NCI-H774 (cell line): ENCODE measurements around the gene ST7.

ENCODE experiments used
- DNase-seq: peaks from one replicate; lab custom pipeline; 2025; lab: John Stamatoyannopoulos, UW

Gene ST7

DNA sequence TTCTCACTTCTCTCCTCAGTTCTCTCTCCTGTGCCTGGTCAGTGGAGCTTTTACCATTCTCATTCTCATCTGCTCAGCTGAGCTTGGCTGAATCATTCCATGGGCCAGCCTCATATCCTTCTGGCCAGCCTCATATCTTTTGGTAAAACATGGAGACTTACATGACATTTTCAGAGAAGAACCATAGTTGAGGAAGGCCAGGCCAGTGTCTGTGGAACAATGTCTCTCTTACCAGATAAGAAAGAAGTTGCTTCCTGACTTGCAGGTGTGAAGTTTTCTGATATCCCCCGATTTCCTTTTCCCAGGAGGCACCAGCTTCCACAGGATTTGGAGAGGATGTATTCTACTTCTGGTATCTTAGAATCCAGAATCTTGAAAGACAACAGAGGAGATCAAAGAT is 24.7 kb downstream of the ST7 start:
- no peak for DNase-seq

DNA sequence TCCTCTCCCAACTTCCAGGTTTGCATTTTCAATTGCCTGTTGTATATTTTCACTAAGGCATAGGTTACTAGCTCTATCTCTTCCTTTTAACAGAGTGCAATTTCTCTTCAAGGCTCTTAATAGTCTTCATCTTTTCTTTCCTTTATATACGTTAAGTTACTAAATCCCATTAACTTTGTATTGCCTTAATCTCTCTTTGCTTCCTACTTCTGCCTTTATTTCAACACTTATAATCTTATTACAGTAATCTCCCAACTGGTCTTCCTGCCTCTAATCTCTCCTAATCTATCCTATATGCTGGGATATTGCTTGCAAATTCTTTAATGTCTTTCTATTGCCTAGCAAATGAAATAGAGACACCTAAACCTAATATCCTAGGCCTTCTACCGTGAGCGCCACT is 26.1 kb downstream of the ST7 start:
- no peak for DNase-seq

- DNase-seq = no peak
Observed at GRCh38 chr7:116980354-116980753, 27.1 kb downstream of the ST7 start.

DNA sequence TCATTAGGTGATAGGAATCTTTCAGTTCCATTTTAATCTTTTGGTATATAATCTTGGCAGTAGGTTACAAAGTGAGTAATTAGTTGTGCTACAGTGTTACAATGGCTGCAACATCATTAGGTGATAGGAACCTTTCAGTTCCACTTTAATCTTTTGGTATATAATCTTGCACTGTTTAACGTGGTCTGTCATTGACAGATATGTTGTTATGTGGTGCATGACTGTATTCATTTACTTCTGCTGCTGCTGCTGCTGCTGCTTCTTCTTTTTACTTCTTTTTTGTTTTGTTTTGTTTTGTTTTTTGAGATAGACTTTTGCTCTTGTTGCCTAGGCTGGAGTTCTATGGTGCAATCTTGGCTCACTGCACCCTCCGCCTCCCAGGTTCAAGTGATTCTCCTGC is 28.6 kb downstream of the ST7 start:
- no peak for DNase-seq

GRCh38 chr7:116984511-116984910 is 31.2 kb downstream of the ST7 start:
- DNase-seq = no peak

DNA sequence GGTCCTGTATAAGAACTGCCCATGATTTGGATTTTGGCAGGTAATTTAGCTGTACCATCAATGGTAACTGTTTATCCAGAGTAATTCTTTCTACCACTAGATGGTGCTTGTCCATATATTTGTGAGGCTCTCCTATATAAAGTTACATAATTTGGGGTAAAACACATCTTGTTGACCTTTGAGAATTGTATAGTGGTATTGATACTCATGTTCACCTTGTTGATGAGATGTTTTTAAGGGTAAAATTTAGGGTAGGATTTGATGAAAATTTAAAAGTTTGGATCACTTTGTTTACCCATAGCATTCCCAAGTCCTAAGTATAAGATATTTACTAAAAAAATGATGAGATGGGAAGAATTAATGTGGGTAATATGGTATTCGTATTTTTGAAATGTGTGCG is 31.6 kb downstream of the ST7 start:
- peak; percentile 11 for DNase-seq

DNA sequence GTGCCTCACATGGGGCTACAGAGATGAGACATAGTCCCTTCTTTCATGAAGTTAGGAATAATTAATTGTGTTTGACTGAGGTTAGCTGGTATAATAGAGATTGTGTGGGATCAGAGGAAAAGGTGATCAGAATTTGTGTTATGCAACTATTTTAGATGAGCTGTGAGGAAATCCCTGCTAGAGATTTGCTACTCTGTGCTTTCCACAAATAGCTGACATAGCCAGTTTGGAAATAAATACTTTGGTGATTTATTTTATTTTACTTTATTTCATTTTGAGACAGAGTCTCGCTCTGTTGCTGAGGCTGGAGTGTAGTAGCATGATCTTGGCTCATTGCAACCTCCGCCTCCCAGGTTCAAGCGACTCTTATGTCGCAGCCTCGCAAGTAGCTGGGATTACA is 32.3 kb downstream of the ST7 start:
- no peak for DNase-seq

GRCh38 chr7:116986611-116987565 is 33.6 kb downstream of the ST7 start:
- no peak for DNase-seq

DNA sequence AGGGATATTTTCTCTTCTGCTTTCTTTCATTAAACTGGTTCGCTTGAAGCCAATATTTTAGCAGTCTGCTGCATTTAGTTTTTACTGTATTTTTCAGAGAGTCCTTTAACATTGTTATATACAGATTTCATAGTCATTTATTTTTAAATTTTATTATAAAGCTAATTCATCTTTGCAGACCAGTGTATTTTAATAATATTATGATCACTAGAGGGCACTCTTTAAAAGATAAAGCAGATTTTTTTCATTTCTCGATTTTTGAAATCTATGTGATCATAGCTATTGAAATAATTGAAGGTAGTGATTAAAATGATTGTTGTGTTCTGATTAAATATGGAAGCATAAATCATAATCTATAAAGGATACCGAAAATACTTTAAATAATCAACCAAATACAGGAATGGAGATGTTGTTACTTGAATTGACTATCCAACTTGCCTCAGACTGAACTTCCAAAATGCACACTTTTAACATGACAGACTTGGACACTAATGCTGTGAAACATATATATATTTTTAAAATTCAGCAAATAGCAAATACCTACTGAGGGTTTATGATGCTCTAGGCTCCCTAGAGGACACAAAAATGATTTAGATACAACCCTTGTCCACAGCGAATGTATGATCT is 35.2 kb downstream of the ST7 start:
- DNase-seq = peak; percentile 5

- DNase-seq = no peak
Observed at GRCh38 chr7:116990056-116990455, 36.8 kb downstream of the ST7 start.

- no peak for DNase-seq
Observed at GRCh38 chr7:116991233-116991632, 37.9 kb downstream of the ST7 start.

GRCh38 chr7:116994611-116995010 is 41.3 kb downstream of the ST7 start:
- DNase-seq = no peak

GRCh38 chr7:116997972-116998371 is 44.7 kb downstream of the ST7 start:
- no peak for DNase-seq

GRCh38 chr7:116998567-116999175 is 45.4 kb downstream of the ST7 start:
- DNase-seq = no peak

GRCh38 chr7:116999311-116999710 is 46.0 kb downstream of the ST7 start:
- no peak for DNase-seq

GRCh38 chr7:117001283-117001682 is 48.0 kb downstream of the ST7 start:
- no peak for DNase-seq

DNA sequence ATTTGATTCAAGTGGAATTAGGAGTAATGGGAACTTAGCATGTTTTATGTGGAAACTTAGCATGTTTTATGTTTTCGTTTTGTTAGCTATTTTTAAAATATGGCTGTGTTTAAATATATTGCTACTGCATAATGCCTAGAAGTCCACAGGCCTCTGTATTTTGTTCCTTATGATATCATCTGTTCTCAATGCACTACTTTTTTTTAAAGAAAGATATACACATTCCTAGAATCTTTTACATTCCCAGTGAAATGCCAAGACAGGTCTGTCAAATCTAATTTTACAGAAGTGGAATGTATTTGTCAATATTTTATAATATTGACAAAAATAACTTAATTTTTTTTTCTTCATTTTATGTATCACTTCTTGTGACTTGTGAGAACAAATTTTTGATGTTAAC is 51.6 kb downstream of the ST7 start:
- DNase-seq = no peak

GRCh38 chr7:117005449-117005848 is 52.1 kb downstream of the ST7 start:
- DNase-seq = no peak

- no peak for DNase-seq
Observed at GRCh38 chr7:117006907-117007684, 53.8 kb downstream of the ST7 start.

DNA sequence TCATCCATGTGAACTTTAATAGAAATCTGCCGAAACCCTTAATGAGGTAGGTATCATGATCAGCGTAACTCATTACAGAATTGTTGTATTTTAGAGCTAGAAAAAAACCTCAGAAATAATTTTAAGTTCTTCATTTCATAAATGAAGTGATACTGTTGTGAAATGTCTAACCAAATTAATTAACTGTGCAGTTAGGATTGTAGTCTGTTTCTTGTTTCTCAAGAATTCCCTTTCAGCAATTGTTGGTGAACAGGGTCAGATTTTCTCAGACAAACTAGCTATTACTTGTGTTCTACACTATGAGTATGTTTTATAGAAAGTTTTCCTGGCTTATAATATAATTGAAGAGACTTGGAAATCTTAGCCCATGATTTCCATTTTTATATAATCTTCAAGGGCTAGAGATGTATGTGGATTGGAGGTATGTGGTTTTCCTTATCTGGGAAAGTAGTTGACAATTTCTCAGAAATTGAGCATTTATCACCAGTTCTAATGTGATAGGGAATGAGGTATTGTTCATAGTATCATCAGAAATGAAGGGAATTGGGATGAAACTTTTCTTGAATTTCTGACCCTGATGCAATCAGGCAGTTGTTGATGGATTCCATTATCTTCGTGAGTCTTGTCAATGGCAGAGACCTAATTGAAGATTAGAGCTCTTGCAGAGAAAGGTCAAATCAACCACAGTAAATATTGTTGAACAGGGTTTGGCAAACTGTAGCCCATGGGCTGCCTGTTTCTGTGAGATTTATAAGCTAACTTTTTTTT is 55.0 kb downstream of the ST7 start:
- no peak for DNase-seq

DNA sequence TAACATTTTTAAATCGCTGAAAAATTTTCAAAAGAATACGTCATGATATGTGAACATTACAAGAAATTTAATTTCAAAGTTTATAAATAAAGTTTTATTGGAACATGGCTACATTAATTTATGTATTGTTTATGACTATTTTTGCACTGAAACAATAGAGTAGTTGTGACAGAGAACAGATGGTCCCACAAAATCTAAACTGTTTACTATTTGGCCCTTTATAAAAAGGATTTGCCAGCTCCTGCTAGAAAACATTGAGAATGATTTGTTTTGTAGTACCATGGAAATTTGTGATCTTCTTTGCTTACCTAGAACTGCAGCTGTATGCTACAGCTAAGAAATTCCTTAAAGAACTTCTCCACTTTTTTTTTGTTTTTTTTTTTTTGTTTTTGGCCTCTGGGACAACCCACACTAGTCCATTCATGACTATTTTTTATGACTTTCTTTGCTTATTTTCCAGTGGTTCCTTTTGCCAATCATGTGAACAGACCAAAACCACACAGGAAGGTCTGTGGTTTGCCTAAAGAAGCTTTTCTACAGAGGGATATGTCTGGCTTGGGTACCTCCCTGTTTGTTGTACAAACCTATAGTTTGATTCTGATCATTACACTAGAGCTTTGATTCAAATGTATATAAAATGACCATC is 55.7 kb downstream of the ST7 start:
- no peak for DNase-seq
